CD4-positive, alpha-beta T cell treated with Interferon alpha-2 for 1 hour (primary cell): ENCODE measurements around the gene GNPTG.
A peak's percentile ranks its signal among the peaks of the same experiment; 100 is the strongest.

Experiments used
- DNase-seq, 2 donors: peaks; one replicate each; pipeline ENCODE4 v3.0.0-alpha.2; 2020 to 2022

GNPTG gene

DNA sequence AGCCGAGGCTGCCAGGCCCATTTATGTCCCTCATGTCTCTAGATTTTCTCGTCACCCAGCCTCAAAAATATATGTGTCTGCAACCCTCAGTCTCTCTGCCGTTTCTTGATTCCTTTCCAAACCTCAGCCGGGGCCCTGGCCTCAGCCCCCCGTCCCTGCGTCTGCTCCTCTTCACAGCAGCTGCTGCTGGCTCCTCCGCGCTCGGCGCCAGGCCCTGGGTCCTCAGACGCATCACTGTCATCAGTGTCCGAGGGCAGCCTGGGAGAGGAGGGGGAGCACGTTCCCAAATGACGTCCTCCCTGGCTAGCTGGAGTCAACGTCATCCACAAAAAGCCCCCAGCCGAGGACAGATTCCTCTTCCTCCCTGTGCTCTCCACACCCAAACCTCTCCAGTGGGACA lies 2.4 kb upstream of the GNPTG start:
- DNase-seq: no peak

DNA sequence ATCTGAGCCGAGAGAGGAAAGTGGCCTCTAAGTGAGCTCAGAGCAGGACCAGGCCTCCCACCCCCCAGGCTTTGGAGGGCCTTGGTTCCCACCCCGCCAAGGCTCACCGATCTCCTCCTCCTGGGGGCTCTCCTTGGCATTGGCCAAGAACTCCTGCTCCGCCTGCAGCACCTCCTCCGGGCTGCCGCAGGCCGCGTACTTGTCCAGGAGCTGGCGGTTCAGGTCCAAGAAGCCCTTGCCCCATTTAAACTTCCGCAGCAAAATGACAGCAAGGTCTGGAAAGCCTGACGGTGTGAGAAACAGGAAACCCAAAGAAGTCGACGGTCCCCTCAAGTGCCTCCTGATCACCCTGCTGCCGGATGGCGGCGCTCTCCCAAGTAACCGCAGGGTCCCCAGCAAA lies 1.8 kb upstream of the GNPTG start:
- DNase-seq: no peak

DNA sequence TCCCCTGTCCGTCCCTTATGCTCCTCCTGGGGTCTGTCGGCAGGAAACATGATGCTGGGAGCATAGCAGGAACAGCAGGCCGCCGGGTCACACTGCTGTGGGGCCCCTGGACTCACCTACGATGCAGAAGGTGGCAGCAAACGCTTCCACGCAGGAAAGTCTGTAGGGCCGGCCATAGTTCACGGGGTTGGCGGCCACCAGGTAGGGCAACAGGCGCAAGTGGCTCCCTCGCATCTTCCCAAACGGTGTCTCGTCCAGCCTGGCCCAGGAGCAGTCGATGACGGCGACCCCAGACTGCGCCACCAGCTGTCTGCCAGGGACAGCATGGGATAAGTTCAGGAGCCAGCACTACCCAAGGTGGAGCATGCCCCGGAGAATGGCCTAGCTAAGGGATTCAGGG lies 1.0 kb upstream of the GNPTG start:
- no peak for DNase-seq

DNA sequence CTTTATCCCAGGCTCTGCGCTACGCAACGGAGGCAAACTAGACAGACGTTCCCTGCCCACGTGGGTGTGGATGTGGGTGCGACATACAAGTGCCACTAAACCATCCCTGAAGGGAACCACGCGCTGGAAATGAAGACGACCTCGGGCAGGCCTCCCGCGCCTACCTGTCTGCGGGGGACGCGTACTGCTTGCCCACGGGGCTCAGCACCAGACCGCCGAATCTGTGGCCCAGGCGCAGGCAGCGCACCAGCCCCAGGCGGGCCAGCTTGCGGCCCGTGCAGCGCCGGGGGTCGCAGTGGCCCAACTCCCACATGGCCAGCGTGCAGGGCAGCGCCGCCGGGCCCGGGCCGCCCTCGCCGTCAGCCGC lies 533 bp upstream of the GNPTG start:
- DNase-seq: no peak

DNA sequence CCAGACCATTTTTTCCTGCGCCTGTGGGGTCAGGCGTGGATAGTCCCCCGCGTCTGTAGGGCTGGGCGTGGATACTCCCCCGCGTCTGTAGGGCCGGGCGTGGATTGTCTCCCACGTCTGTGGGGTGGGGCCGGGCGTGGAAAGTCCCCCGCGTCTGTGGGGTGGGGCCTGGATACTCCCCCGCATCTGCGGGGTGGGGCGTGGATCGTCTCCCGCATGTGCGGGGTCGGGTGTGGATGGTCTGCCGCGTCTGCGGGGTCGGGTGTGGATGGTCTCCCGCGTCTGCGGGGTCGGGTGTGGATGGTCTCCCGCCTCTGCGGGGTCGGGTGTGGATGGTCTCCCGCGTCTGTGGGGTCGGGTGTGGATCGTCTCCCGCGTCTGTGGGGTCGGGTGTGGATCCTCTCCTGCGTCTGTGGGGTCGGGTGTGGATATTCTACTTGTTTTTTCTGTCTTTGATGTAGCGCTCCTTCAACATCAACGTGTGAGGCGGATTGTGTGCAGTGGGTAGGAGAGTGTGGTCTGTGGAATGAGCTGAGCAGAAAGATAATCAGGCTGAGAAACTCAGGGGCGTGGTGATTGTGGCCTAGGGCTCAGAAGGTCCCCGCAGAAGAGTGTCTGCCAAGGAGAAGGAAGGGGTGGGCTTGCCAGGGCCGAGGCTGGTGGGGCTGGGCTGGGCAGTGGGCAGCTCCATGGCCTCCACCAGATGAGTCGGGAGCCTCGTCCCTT lies 3.2 kb downstream of the GNPTG start:
- no peak for DNase-seq

DNA sequence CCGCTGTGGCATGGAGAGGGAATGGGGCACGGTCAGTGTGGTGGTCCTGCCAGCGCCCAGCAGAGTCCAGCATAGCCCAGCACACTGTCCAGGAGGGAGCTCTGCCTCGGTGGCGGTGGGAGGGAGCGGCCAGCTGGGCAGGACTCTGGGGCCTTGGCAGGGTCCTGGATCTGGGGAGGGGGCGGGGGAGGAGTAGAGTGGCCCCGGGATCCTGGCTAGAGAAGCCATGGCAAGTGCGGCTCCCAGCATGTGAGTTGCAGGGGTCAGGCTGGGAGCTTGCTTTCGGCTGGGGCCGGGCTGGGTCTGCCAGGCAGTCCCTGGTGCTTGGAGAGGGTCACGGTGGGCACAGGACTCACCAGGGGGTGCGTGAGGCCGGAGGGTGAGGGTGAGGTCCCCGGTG lies 3.9 kb downstream of the GNPTG start:
- no peak for DNase-seq

DNA sequence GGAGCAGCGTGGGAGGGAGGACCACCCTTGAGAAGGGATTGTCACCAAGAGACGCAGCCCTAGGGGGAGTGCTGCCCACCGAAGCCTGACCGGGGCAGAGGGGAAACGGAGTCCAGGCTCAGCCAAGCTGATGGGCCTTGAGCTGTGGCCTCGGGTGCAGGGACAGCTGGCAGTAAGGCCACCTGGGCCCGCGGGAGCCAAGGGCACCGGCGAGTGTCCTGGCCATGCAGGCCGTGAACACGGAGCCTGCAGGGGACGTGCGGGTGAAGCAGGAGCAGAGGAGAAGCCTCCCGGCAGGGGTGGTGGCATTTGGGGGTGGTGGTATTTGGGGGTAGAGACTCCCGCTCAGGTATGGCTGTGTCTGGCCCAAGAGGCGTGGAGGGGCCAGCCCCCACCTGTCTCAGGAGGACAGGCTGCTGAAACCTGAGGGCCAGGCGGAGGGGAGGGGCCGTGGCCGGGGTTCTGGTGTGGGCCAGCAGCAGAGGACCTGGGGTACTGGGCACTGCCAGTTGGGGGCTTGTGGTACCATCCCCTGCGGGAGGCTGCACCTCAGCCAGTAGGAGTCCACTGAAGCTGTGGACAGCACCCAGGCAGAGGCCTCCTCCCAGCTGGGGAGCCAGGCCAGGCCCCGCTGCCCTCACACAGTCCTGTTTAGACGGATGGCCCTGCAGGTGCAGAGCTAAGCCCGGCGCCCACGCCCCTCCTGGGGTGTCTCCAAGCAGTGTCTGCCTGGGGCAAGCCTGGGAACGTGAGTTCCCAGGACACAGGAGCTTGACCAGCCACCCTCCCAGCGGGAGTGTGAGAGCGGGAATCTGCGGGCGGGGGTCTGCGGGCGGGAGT lies 4.5 kb downstream of the GNPTG start:
- no peak for DNase-seq

DNA sequence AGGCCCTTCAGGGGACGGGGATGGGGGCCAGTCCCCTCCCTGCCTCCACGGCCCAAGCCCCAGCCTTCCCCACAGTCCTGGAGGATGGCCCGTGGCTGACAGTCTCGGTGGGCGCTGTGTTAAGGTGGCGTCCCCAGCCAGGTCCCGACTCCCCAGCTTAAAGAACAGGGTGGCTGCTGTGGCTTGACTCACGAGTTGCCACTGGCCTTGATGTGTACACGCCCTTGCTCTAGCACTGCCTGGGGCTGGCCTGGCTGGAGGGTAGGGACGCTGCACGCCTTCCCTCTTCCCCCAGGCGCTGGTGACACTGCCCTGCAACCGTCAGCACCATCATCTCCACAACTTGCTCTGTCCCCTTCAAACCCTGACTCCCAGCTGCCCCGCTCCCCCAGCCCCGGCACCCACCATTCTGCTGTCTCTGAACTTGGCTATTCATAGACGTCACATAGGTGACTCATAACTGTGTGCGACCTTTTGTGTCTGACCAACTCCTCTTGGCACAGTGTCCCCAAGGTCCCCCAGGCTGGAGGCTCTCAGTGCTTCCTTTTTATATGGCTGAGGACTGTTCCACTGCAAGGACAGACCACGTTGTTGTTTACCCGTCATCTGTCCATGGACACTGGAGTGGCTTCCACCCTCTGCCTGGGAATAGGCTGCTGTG lies 6.3 kb downstream of the GNPTG start:
- no peak for DNase-seq

DNA sequence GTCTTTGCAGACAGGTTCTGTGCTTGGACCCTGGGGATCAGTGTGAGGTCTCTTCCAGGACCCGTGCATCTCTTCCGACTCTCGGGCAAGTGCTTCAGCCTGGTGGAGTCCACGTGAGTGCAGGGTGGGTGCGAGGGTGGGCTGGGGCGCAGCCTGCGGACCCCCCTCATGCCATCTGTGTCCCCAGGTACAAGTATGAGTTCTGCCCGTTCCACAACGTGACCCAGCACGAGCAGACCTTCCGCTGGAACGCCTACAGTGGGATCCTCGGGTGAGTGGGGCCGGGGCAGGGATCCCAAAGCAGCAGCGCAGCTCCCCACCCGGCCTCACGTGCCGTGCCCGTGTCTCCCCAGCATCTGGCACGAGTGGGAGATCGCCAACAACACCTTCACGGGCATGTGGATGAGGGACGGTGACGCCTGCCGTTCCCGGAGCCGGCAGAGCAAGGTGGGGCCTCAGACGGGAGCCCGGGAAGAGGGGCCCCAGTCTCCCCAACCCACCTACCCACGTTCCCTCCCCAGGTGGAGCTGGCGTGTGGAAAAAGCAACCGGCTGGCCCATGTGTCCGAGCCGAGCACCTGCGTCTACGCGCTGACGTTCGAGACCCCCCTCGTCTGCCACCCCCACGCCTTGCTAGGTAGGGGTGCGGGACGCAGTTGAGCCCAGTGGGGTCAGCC lies 10.1 kb downstream of the GNPTG start:
- DNase-seq: no peak

DNA sequence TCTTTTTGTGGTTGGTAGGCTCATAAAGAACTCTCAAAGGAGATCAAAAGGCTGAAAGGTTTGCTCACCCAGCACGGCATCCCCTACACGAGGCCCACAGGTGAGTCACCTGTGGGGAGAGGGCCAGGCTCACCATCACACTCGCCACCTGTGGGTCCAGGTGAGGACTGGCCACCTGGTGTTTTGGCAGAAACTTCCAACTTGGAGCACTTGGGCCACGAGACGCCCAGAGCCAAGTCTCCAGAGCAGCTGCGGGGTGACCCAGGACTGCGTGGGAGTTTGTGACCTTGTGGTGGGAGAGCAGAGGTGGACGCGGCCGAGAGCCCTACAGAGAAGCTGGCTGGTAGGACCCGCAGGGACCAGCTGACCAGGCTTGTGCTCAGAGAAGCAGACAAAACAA lies 11.1 kb downstream of the GNPTG start:
- no peak for DNase-seq

DNA sequence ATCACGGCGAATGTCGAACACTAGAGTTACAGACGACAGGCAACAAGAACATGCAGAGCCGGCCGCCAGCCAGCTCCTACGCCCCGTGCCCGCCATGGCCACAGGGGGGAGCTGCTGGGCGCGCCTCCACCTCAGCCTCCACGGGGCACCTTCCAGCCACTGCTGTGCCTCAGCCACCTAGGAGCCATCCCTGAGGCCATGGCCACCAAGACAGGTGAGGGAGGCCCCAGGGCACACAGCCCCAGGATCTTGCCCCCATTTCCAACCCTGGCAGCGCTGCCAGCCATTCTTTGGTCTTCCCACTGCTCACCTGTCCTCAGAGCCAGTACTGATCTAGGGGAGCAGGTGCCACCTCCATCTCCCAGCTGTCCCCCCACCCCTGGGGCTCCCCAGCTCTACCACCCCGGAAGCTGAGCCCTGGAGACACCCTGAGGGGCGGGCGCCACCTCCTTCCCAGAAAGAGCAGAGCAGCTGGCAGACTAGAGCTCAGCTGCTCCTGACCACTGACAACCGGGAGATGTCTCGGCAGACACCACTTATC lies 11.8 kb downstream of the GNPTG start:
- peak; percentile 57 to 72 for DNase-seq

DNA sequence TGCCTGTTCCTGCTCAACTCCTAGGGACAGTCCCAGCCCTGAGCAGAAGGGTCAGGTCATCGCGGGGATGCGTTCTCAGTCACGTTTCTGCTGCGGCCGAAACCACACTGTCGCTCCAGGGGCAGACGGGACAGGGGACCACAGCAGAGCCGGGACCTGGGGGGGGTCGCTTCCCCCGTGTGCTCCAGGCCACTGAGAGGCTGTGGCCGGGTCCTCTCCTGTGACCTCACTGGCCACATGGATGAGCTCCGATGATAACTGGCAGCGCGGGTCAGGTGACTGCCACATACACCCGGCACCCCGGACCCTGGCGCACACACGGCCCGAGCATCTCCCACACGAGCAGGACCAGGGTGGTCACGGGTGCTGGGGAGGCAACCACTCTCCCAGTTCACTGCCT lies 12.8 kb downstream of the GNPTG start:
- DNase-seq: no peak

DNA sequence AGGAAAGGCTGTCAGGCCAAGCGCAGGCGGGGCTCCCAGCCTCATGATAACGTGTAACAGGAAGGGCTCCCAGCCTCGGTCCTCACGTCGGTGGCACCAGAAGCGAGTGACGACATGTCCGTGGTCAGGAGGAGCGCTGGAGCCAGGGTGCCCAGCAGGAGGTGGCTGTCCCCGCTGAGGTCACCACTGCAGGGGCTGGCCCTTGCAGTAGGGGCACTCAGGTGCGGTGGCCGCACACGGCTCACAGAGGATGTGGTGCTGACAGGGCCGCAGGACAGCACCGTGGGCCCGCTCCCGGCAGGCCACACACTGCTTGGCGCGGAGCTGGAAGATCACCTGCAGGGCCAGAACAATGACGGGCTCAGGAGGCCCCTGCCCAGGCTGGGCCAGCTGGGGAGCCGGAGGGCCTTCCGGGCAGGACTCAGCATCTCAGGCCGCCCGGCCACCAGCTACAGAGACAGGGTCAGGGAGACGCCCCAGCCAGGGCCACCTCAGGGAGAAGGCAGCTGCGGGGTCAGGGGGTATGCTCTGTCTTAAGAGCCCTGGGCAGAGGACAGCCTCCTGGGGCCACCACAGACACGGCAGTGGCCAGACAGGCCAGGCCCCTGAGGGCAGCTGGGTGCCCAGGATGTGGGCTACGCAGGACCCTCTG lies 14.5 kb downstream of the GNPTG start:
- DNase-seq: no peak

DNA sequence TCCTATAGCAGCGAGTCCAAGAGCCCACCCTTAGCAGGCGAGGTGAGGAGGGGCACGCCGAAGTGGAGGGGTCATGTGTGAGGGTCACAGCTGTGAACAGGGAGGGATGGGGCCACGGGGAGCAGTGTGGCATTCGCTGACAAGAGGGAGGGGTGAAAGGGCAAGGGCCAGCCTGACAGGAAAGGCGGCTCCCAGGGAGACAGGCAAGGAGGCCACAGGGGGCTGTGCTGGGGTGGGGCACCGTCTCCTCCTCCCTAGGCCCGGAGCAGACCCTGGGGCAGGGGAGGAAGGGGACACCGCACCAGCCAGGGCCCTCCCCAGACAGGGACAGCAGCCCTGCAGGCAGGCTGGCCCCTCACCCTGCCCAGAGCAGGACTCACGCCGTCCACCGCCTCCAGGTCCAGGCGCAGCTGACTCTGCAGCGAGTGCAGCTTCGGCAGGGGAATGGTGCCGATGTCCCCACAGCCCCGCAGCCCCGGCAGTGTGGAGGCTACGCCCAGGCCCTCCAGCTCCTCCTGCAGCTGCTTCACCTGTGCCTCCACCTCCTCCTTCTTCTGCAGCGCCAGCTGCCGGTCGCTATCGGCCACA lies 15.1 kb downstream of the GNPTG start:
- DNase-seq: no peak

DNA sequence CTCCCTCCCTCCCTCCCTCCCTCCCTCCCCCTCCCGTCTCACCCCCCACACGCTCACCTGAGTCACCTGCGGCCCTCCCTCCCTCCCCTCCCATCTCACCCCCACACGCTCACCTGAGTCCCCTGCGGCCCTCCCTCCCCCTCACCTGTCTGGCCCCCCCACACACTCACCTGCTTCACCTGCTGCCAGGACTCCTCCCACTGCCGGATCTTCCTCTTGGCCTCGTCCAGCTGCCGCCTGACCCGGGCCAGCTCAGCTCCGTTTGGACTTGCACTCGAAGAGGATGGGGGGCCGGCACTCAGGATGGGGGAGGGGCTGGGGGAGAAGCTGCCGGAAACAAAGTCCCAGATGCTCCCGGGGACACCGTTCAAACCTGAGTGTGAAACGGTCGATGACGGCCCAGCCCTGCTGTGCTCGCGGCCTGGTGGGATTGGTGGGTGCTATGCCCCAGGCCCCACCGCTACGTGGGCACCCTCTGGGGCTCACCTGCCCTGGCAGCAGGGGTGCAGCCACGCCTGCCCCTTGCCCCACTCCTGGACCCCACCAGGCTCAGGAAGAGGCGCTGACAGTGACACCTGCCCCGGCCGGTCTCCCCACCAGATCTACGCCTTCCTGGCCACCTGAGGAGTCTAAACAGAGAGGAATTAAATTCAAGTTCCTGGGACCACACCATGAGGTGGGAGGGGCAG lies 15.9 kb downstream of the GNPTG start:
- no peak for DNase-seq

DNA sequence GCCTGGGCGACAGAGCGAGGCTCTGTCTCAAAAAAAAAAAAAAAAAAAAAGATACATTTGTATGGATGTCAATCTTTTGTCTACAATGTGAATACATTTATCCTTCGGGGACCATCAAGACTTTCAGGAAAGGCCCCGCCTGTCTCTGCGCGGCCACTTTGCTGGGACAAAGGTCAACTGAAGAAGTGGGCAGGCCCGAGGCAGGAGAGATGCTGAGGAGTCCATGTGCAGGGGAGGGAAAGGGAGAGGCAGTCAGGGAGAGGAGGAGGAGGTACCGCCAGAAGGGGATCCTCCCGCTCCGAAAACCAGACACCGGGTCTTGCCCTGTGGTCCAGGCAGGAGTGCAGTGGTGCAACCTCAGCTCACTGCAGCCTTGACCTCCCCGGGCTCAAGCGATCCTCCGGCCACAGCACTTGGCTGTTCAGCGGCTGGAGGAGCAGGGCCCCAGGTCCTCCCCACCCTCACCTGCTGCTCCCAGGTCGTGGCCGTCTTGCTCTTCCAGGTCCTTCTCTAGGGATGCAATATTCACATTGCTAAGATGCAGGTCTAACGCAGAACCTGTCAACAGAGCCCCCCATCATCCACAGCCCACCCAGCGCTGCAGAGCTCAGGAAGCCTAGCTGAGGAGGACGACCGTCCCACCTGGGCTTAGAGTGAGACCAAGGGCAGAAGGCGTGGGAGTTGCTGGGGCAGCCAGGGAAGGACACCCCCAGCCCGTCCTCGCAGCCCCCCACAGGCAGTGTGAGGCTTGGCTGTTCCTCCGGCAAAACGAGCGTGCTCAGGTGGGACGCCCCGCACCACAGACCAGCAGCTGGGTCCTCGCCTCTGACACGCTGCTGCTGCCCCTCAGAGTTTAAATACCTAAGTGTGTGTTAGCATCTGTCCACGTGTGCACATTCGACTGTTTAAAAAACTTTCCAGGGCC lies 19.6 kb downstream of the GNPTG start:
- no peak for DNase-seq

DNA sequence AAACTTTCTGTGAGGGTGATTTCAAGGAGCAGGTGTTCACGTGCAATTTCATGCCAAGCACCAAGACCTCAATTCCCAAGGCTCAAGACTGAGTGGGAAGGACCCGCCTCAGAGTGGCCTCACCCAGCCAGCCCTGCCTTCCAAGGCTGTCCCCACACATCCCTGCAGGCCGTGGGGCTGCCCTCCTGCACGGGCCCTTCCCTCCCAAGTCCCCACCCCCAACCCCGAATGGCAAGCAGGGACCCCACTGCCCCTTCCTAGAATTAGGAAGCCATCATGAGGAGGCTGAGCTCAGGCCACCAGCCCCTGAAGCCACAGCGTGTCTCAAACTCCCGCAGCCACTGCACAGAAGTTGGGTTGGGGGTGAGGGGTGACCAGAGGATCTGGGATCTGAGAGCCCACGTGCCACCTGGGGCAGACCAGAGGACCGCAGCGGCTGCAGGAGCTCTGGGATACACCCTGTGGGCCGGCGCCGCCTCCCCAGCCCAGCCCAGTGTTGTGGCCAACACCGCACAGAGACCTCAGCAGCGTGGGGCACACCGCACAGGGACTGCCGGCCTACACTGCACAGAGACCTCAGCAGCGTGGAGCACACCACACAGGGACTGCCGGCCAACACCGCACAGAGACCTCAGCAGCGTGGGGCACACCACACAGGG lies 20.7 kb downstream of the GNPTG start:
- no peak for DNase-seq

DNA sequence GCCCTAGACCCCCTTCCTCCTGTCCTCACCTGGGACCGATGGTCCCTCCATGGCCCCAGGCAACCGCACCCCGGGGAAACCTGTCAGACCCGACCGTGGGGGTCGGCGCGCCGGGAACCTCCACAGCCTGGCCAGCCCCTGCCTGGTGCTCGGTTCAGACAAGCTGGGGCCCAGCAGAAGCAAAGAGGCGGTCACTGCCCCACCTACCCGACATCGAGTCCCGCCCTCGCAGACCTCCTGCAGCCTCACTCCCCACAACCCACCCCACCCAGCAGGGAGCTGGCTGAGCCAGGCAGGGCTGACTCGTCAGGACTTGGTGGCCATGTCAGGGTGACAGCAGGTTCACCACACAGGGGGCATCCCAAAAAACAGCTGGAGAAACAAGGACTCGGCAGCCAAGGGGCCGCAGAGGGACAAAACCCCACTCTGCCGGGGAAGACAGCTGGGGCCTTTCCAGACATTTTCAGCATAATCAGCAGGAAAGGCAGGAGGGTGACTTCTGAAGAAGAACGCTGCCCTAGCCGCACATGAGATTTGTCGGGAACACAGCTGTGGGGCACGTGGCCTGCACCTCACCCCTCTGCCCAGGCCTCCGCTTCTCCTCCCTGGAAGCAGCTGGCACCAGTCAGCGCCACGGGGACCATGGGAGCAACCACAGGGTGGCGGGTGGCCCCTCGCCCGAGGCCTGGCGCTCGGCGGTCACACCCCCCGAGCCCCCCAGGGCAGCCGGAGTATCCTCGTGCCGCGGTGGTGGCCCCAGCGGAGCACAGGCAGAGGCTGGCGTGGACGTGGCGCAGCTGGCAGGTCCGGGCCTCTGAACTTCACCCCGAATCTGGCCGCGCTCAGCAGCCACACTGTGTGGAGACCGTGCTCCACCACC lies 22.9 kb downstream of the GNPTG start:
- DNase-seq: no peak

DNA sequence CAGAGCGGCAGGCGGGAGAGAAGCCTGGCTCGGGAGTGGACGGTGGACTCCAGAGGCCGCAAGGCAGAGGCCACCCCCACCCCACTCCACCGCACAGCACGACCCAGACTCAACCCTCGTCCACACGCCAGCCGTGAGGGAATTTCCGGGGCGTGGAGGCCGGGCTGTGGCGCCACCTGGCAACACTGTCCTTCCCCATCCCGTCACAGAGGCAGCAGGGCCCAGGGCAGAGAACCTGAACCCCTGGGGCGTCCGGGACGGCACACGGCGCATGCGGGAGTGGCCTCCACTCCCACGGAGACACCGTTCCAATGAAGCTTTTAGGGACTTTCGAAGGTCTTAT lies 23.5 kb downstream of the GNPTG start:
- no peak for DNase-seq
